Panc1 (cell line): Measurements from ENCODE around the gene GPR176. TPM values are rescaled to one million over a fixed set of nuclear protein-coding genes. Genes with fewer than 3 reads are reported as not detected.

Source experiments
- ATAC-seq: fragments of 200-7000 bp; cut with Tn5 transposase; 2 replicates; pipeline ENCODE4 v1.9.1; 2020; ENCODE audit warnings: mild to moderate bottlenecking, moderate library complexity
- BruUV-seq: library from RNA; stranded (reverse); fragments of 400-500 nt; replicated peaks from 2 replicates; lab custom pipeline; 2021; lab: Mats Ljungman, UMichigan
- CTCF ChIA-PET: fragments of 300-600 bp; sonication (Branson Sonifier 250); formaldehyde crosslinking; loops from one replicate; lab custom pipeline; 2022; ENCODE audit warnings: antibody characterized with exemption; lab: Charles Lee
- POLR2A ChIA-PET: fragments of 300-600 bp; sonication (Branson Sonifier 250); formaldehyde crosslinking; loops from one replicate; lab custom pipeline; 2022; ENCODE audit warnings: antibody characterized with exemption; lab: Charles Lee
- DNase-seq: peaks from one replicate; pipeline ENCODE4 v3.0.0-alpha.2; 2010; ENCODE audit warnings: low read depth, low spot score
- H3K27ac ChIP-seq: 2 replicates; pipeline ENCODE4 v1.5.1; 2011; ENCODE audit warnings: mild to moderate bottlenecking, low read length, inconsistent platforms
- H3K27me3 ChIP-seq: fragments of 200-500 bp; sonication (Bioruptor generic); 2 replicates; pipeline ENCODE4 v1.6.0; 2014; ENCODE audit warnings: low read length, inconsistent platforms; ENCODE audit not compliant: control insufficient read depth, insufficient read depth
- H3K36me3 ChIP-seq: fragments of 200-500 bp; sonication (Bioruptor generic); 2 replicates; pipeline ENCODE4 v1.5.1; 2014; ENCODE audit warnings: inconsistent platforms, mild to moderate bottlenecking, low read length, moderate library complexity; ENCODE audit not compliant: control insufficient read depth, insufficient read depth
- H3K4me1 ChIP-seq: 2 replicates; pipeline ENCODE4 v1.5.1; 2011; ENCODE audit warnings: inconsistent platforms, mild to moderate bottlenecking, low read length, moderate library complexity; ENCODE audit not compliant: control insufficient read depth, insufficient read depth
- H3K4me3 ChIP-seq, 2 experiments: 2 replicates each; pipeline ENCODE4 v1.5.1; 2011 to 2012; ENCODE audit warnings: low read depth in 2 of 2, low read length in 2 of 2, mild to moderate bottlenecking in 2 of 2, inconsistent platforms in 1 of 2, moderate library complexity in 1 of 2
- H3K9me3 ChIP-seq: fragments of 200-500 bp; sonication (Bioruptor generic); 2 replicates; pipeline ENCODE4 v1.5.1; 2014; ENCODE audit warnings: low read depth, mild to moderate bottlenecking, inconsistent platforms, low read length, moderate library complexity; ENCODE audit not compliant: control insufficient read depth, insufficient read depth
- POLR2AphosphoS5 ChIP-seq: IDR thresholded peaks from 2 replicates; pipeline ENCODE4 v1.6.1; 2012; ENCODE audit warnings: mild to moderate bottlenecking, low read depth, low read length, moderate library complexity
- REST ChIP-seq, 2 experiments: IDR thresholded peaks; 2 replicates each; pipeline ENCODE4 v1.6.1; 2011 to 2012; ENCODE audit warnings: low read depth in 2 of 2, control low read depth in 1 of 2, low read length in 1 of 2, mild to moderate bottlenecking in 1 of 2, moderate library complexity in 1 of 2; ENCODE audit not compliant: insufficient read depth in 1 of 2
- SIN3A ChIP-seq: IDR thresholded peaks from 2 replicates; pipeline ENCODE4 v1.6.1; 2012; ENCODE audit warnings: low read depth, mild to moderate bottlenecking, low read length, moderate library complexity, borderline replicate concordance; ENCODE audit not compliant: insufficient read depth
- TCF7L2 ChIP-seq: IDR thresholded peaks from 2 replicates; pipeline ENCODE4 v1.6.1; 2011; ENCODE audit warnings: mild to moderate bottlenecking, low read depth, low read length, inconsistent platforms
- in situ Hi-C: cut with HindIII; loops from 2 replicates; pipeline ENCODE4 v1.10.0; 2016; ENCODE audit warnings: low sequenced_read_pairs, low pct_unique_long_range_greater_than_20kb
- intact Hi-C: fragments of 100-400 bp; cut with micrococcal nuclease; formaldehyde crosslinking; loops from one replicate; pipeline ENCODE4 v1.10.0; 2022; ENCODE audit not compliant: unreplicated experiment
- total RNA-seq: library from RNA; stranded (reverse); gene quantifications from one replicate; pipeline ENCODE4 v1.2.1, GENCODE V29; 2021; ENCODE audit not compliant: unreplicated experiment
- TF ChIP-seq, protein P1 (sequence below): fragments of 450-650 bp; IDR thresholded peaks from 2 replicates; pipeline ENCODE4 v1.5.1; 2017; ENCODE audit warnings: mild to moderate bottlenecking

GPR176 gene
- total RNA-seq, 1 experiment from 2014 or later: 12.7 TPM

GRCh38 chr15:39960411-39960810 lies 40.3 kb upstream of the GPR176 start:
- POLR2A ChIA-PET: no interaction called here
- no peak overlapping the region for H3K4me3 ChIP-seq
- intact Hi-C loops (no loop called here), in situ Hi-C loops (no loop called here)
- DNase-seq (no peak), ATAC-seq (no peak)
- no peaks in the 10 kb centered on the region for H3K4me1 ChIP-seq
- peaks cover 27% of the 10 kb centered on the region for H3K36me3 ChIP-seq
- TF ChIP-seq REST (IDR thresholded peaks at IDR 0.05; ENCODE audit: insufficient read depth in 1 of 2, low read depth in 2 of 2, low read length in 1 of 2) (no peak), POLR2AphosphoS5 (no peak), TCF7L2 (no peak), SIN3A (no peak)
- TF ChIP-seq, protein P1, sequence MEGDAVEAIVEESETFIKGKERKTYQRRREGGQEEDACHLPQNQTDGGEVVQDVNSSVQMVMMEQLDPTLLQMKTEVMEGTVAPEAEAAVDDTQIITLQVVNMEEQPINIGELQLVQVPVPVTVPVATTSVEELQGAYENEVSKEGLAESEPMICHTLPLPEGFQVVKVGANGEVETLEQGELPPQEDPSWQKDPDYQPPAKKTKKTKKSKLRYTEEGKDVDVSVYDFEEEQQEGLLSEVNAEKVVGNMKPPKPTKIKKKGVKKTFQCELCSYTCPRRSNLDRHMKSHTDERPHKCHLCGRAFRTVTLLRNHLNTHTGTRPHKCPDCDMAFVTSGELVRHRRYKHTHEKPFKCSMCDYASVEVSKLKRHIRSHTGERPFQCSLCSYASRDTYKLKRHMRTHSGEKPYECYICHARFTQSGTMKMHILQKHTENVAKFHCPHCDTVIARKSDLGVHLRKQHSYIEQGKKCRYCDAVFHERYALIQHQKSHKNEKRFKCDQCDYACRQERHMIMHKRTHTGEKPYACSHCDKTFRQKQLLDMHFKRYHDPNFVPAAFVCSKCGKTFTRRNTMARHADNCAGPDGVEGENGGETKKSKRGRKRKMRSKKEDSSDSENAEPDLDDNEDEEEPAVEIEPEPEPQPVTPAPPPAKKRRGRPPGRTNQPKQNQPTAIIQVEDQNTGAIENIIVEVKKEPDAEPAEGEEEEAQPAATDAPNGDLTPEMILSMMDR: no peak
- H3K27ac ChIP-seq: no peak overlapping the region
- H3K27me3 ChIP-seq: no peaks in the 10 kb centered on the region
- CTCF ChIA-PET: no interaction called here
- H3K9me3 ChIP-seq: no peaks in the 10 kb centered on the region
- no TSS peak for BruUV-seq

GRCh38 chr15:39959411-39959810 lies 39.3 kb upstream of the GPR176 start:
- in situ Hi-C loops (no loop called here), intact Hi-C loops (no loop called here)
- Histone ChIP-seq H3K9me3 (no peaks in the 10 kb centered on the region), H3K4me1 (no peaks in the 10 kb centered on the region), H3K27ac (no peak overlapping the region), H3K36me3 (peaks cover 33% of the 10 kb centered on the region), H3K4me3 (no peak overlapping the region), H3K27me3 (no peaks in the 10 kb centered on the region)
- CTCF ChIA-PET: no interaction called here
- TF ChIP-seq SIN3A (no peak), POLR2AphosphoS5 (no peak), TCF7L2 (no peak), REST (IDR thresholded peaks at IDR 0.05; ENCODE audit: insufficient read depth in 1 of 2, low read depth in 2 of 2, low read length in 1 of 2) (no peak)
- TF ChIP-seq, protein P1: no peak
- no peak for DNase-seq
- ATAC-seq: no peak
- POLR2A ChIA-PET: no interaction called here
- BruUV-seq: no TSS peak
